ENCODE results near the gene DHRS7B. TPM values are rescaled to one million over a fixed set of nuclear protein-coding genes. Genes with fewer than 3 reads are reported as not detected.

The DHRS7B gene
- total RNA-seq, 4 donors from 2014 or later, result 24.0 to 30.3 (median 28.8) TPM

GRCh38 chr17:21168555-21168865 lies 41.7 kb downstream of the DHRS7B start:
- no peak for DNase-seq (ENCODE audit: extremely low spot score)
- Histone ChIP-seq H3K27me3 (no peaks in the 10 kb centered on the region), H3K27ac (replicated peaks in 1 of 4) (no peak overlapping the region), H3K4me1 (peaks cover 39 to 62% (median 50%) of the 10 kb centered on the region in 4 donors), H3K9me3 (no peaks in the 10 kb centered on the region), H3K36me3 (peaks cover under 1 to 20% (median 15%) of the 10 kb centered on the region in 4 donors), H3K4me3 (no peak overlapping the region)
- WGBS, result 94% methylated on average over 9 of the region's 12 CpGs
- intact Hi-C loops (cut with DNase I), result no loop called here
- TF ChIP-seq POLR2A (IDR thresholded peaks at IDR 0.05; ENCODE audit: low read depth) (no peak), CTCF (IDR thresholded peaks at IDR 0.05) (no peak), EP300 (IDR thresholded peaks at IDR 0.05) (no peak), POLR2AphosphoS5 (IDR thresholded peaks at IDR 0.05) (no peak)

- Histone ChIP-seq H3K36me3 (peaks cover 9 to 27% (median 24%) of the 10 kb centered on the region in 4 donors), H3K4me3 (no peak overlapping the region), H3K4me1 (peaks cover 46 to 65% (median 53%) of the 10 kb centered on the region in 4 donors), H3K27ac (replicated peaks in 1 of 4) (no peak overlapping the region), H3K27me3 (no peaks in the 10 kb centered on the region), H3K9me3 (no peaks in the 10 kb centered on the region)
- DNase-seq (ENCODE audit: extremely low spot score), result no peak
- 100% methylated on average over 2 of the region's 7 CpGs for WGBS
- intact Hi-C loops (cut with DNase I), result no loop called here
- TF ChIP-seq POLR2AphosphoS5 (IDR thresholded peaks at IDR 0.05), result no peak
- TF ChIP-seq CTCF (IDR thresholded peaks at IDR 0.05), result no peak
- no peak for TF ChIP-seq POLR2A (IDR thresholded peaks at IDR 0.05; ENCODE audit: low read depth)
- TF ChIP-seq EP300 (IDR thresholded peaks at IDR 0.05), result no peak
These were observed 42.7 kb downstream of the DHRS7B start for GRCh38 chr17:21169496-21169895.

GRCh38 chr17:21170809-21171208 lies 44.0 kb downstream of the DHRS7B start:
- Histone ChIP-seq H3K4me3 (no peak overlapping the region), H3K27me3 (no peaks in the 10 kb centered on the region), H3K27ac (replicated peaks in 1 of 4) (peak overlapping the region in 1 of 4 donors; percentile 49), H3K9me3 (no peaks in the 10 kb centered on the region), H3K4me1 (peaks cover 46 to 59% (median 49%) of the 10 kb centered on the region in 4 donors), H3K36me3 (peaks cover 9 to 38% (median 30%) of the 10 kb centered on the region in 4 donors)
- intact Hi-C loops (cut with DNase I), result no loop called here
- 71% methylated on average over 7 of the region's 7 CpGs for WGBS
- no peak for DNase-seq (ENCODE audit: extremely low spot score)
- TF ChIP-seq POLR2AphosphoS5 (IDR thresholded peaks at IDR 0.05), result peak in 1 of 2 donors; percentile 17
- TF ChIP-seq EP300 (IDR thresholded peaks at IDR 0.05), result no peak

GRCh38 chr17:21171309-21171922 lies 44.7 kb downstream of the DHRS7B start:
- Histone ChIP-seq H3K27ac (replicated peaks in 1 of 4) (peak overlapping the region in 1 of 4 donors; percentile 49), H3K36me3 (peaks cover 9 to 38% (median 30%) of the 10 kb centered on the region in 4 donors), H3K4me3 (no peak overlapping the region), H3K9me3 (no peaks in the 10 kb centered on the region), H3K4me1 (peaks cover 41 to 53% (median 43%) of the 10 kb centered on the region in 4 donors), H3K27me3 (no peaks in the 10 kb centered on the region)
- intact Hi-C loops (cut with DNase I), result no loop called here
- no peak for DNase-seq (ENCODE audit: extremely low spot score)
- 85% methylated on average over 8 of the region's 12 CpGs for WGBS
- TF ChIP-seq POLR2AphosphoS5 (IDR thresholded peaks at IDR 0.05) (no peak), POLR2A (IDR thresholded peaks at IDR 0.05; ENCODE audit: low read depth) (no peak), CTCF (IDR thresholded peaks at IDR 0.05) (no peak), EP300 (IDR thresholded peaks at IDR 0.05) (no peak)

- no peak for TF ChIP-seq CTCF (IDR thresholded peaks at IDR 0.05)
- TF ChIP-seq POLR2A (IDR thresholded peaks at IDR 0.05; ENCODE audit: low read depth), result no peak
- no peak for TF ChIP-seq POLR2AphosphoS5 (IDR thresholded peaks at IDR 0.05)
- TF ChIP-seq EP300 (IDR thresholded peaks at IDR 0.05), result no peak
- DNase-seq (ENCODE audit: extremely low spot score), result no peak
- WGBS, result 96% methylated on average over 11 of the region's 17 CpGs
- peaks cover 9 to 40% (median 30%) of the 10 kb centered on the region in 4 donors for H3K36me3 ChIP-seq
- H3K4me3 ChIP-seq, result no peak overlapping the region
- H3K27me3 ChIP-seq, result no peaks in the 10 kb centered on the region
- intact Hi-C loops (cut with DNase I), result no loop called here
- H3K4me1 ChIP-seq, result peaks cover 35 to 47% (median 40%) of the 10 kb centered on the region in 4 donors
- H3K9me3 ChIP-seq, result no peaks in the 10 kb centered on the region
- no peak overlapping the region for H3K27ac ChIP-seq (replicated peaks in 1 of 4)
These were observed 45.3 kb downstream of the DHRS7B start for GRCh38 chr17:21171970-21172510.

Data from esophagus muscularis mucosa (tissue), 4 donors.